GM23248 (cell line): Measurements from ENCODE around the gene SIDT1. TPM values are rescaled to one million over a fixed set of nuclear protein-coding genes. Genes with fewer than 3 reads are reported as not detected.

Source experiments
- DNase-seq: peaks from one replicate; pipeline ENCODE4 v3.0.0-alpha.2; 2015
- H2AFZ ChIP-seq: fragments of 200-600 bp; sonication (generic); 2 replicates; pipeline ENCODE4 v1.6.1; 2016; ENCODE audit warnings: antibody characterized with exemption
- H3F3A ChIP-seq: fragments of 200-600 bp; sonication (generic); 2 replicates; pipeline ENCODE4 v1.6.1; 2016; ENCODE audit warnings: mild to moderate bottlenecking, antibody characterized with exemption, mixed run types; ENCODE audit not compliant: insufficient read depth
- H3K27ac ChIP-seq: fragments of 200-600 bp; sonication (generic); 2 replicates; pipeline ENCODE4 v1.5.1; 2016; ENCODE audit warnings: mild to moderate bottlenecking
- H3K27me3 ChIP-seq: fragments of 200-600 bp; sonication (generic); replicated peaks from 2 replicates; pipeline ENCODE4 v1.6.1; 2016; ENCODE audit warnings: mild to moderate bottlenecking; ENCODE audit not compliant: insufficient read depth
- H3K36me3 ChIP-seq: fragments of 200-600 bp; sonication (generic); 2 replicates; pipeline ENCODE4 v1.6.1; 2016; ENCODE audit warnings: low read depth, mild to moderate bottlenecking
- H3K4me1 ChIP-seq: fragments of 200-600 bp; sonication (generic); 2 replicates; pipeline ENCODE4 v1.6.1; 2016; ENCODE audit warnings: mild to moderate bottlenecking; ENCODE audit not compliant: insufficient read depth
- H3K4me2 ChIP-seq: fragments of 200-600 bp; sonication (generic); one replicate; pipeline ENCODE4 v1.6.1; 2016; ENCODE audit warnings: mild to moderate bottlenecking; ENCODE audit not compliant: unreplicated experiment
- H3K4me3 ChIP-seq: fragments of 200-600 bp; sonication (generic); 2 replicates; pipeline ENCODE4 v1.5.1; 2016; ENCODE audit warnings: mild to moderate bottlenecking
- H3K79me2 ChIP-seq: fragments of 200-600 bp; sonication (generic); 2 replicates; pipeline ENCODE4 v1.6.1; 2016; ENCODE audit warnings: mild to moderate bottlenecking; ENCODE audit not compliant: insufficient read depth
- H3K9ac ChIP-seq: fragments of 200-600 bp; sonication (generic); 2 replicates; pipeline ENCODE4 v1.6.1; 2016; ENCODE audit warnings: mild to moderate bottlenecking
- H3K9me2 ChIP-seq: fragments of 200-600 bp; sonication (generic); 2 replicates; pipeline ENCODE4 v1.6.1; 2016; ENCODE audit warnings: mixed run types, mild to moderate bottlenecking, moderate library complexity; ENCODE audit not compliant: insufficient read depth
- H3K9me3 ChIP-seq: fragments of 200-600 bp; sonication (generic); one replicate; pipeline ENCODE4 v1.6.1; 2017; ENCODE audit warnings: low read depth
- H4K20me1 ChIP-seq: fragments of 200-600 bp; sonication (generic); 2 replicates; pipeline ENCODE4 v1.6.0; 2016; ENCODE audit not compliant: insufficient read depth
- EZH2 ChIP-seq: fragments of 200-600 bp; sonication (generic); IDR thresholded peaks from 2 replicates; pipeline ENCODE4 v1.6.1; 2018; ENCODE audit warnings: antibody characterized with exemption, mild to moderate bottlenecking; ENCODE audit not compliant: insufficient read depth, poor library complexity, severe bottlenecking
- EZH2phosphoT487 ChIP-seq: fragments of 200-600 bp; sonication (generic); IDR thresholded peaks from 2 replicates; pipeline ENCODE4 v1.6.1; 2018; ENCODE audit warnings: antibody characterized with exemption, moderate library complexity, mild to moderate bottlenecking, low read depth; ENCODE audit not compliant: insufficient read depth
- WGBS, 2 experiments: methylation state at CpG; one replicate each; pipeline ENCODE4 v1.1.6; 2015 to 2017; ENCODE audit warnings: low lambda C conversion rate in 2 of 2, low coverage in 1 of 2; ENCODE audit errors: missing lambda C conversion rate in 2 of 2; 5-methylcytosine and 5-hydroxymethylcytosine counted together
- in situ Hi-C: fragments of 300-500 bp; cut with MboI; formaldehyde crosslinking; loops from 2 replicates; pipeline ENCODE4 v1.15.0; 2020
- polyA plus RNA-seq: library from polyadenylated mRNA; unstranded; fragments of >200 nt; fragmentation: Nextera tagmentation; extraction: Ambion mirVana; gene quantifications from 2 replicates; pipeline ENCODE4 v1.2.1, GENCODE V29; 2016
- total RNA-seq: library from RNA; depleted of rRNA; stranded (reverse); fragments of >200 nt; shearing (Covaris generic); gene quantifications from 2 replicates; pipeline ENCODE4 v1.2.3, GENCODE V29; 2014

The SIDT1 gene
- total and polyA plus RNA-seq, 2 experiments from 2014 or later: not detected

GRCh38 chr3:113623811-113624210 lies 91.5 kb downstream of the SIDT1 start:
- Histone ChIP-seq H3K27ac (no peak overlapping the region), H3K79me2 (no peaks in the 10 kb centered on the region), H3F3A (no peaks in the 10 kb centered on the region), H3K4me1 (no peaks in the 10 kb centered on the region), H2AFZ (no peak overlapping the region), H3K4me2 (no peak overlapping the region), H3K4me3 (no peak overlapping the region), H3K9ac (no peak overlapping the region), H3K36me3 (no peaks in the 10 kb centered on the region), H3K27me3 (0 out of 2 replicates have a peak, but pooled peaks cover 5% of the 10 kb centered on the region), H4K20me1 (no peaks in the 10 kb centered on the region), H3K9me2 (no peaks in the 10 kb centered on the region), H3K9me3 (no peaks in the 10 kb centered on the region)
- in situ Hi-C loops: loop anchor here (25.0 kb wide), 1 partner anchor 587 kb away; no protein-coding TSS in a partner anchor
- TF ChIP-seq EZH2phosphoT487 (no peak), EZH2 (no peak)
- whole genome bisulfite sequencing, 2 experiments: 89 to 93% methylated on average over 7 of the region's 7 CpGs
- DNase-seq: no peak

GRCh38 chr3:113625834-113626233 lies 93.5 kb downstream of the SIDT1 start:
- Histone ChIP-seq H3K27ac (no peak overlapping the region), H3K9me3 (no peaks in the 10 kb centered on the region), H3K4me2 (no peak overlapping the region), H3K4me1 (no peaks in the 10 kb centered on the region), H3K27me3 (peaks cover 10% of the 10 kb centered on the region), H3K9ac (no peak overlapping the region), H3F3A (no peaks in the 10 kb centered on the region), H3K36me3 (no peaks in the 10 kb centered on the region), H3K4me3 (no peak overlapping the region), H3K9me2 (no peaks in the 10 kb centered on the region), H2AFZ (0 out of 2 replicates have a peak overlapping the region, but pooled peaks have one; percentile 40), H4K20me1 (no peaks in the 10 kb centered on the region), H3K79me2 (no peaks in the 10 kb centered on the region)
- TF ChIP-seq EZH2phosphoT487 (no peak), EZH2 (no peak)
- 75 to 78% methylated on average over 12 of the region's 12 CpGs for WGBS, 2 experiments
- DNase-seq: no peak
- in situ Hi-C loops: no loop called here

GRCh38 chr3:113626503-113627371 lies 94.4 kb downstream of the SIDT1 start:
- H3K9me3 ChIP-seq: no peaks in the 10 kb centered on the region
- peak; percentile 72 for DNase-seq
- in situ Hi-C loops: no loop called here
- WGBS, 2 experiments: 21 to 24% methylated on average over 10 of the region's 10 CpGs
- H3K4me1 ChIP-seq: no peaks in the 10 kb centered on the region
- H3K36me3 ChIP-seq: no peaks in the 10 kb centered on the region
- no peak for TF ChIP-seq EZH2
- TF ChIP-seq EZH2phosphoT487: no peak
- no peaks in the 10 kb centered on the region for H3K79me2 ChIP-seq
- H3K27me3 ChIP-seq: peaks cover 10% of the 10 kb centered on the region
- peak overlapping the region; percentile 46; the same call in 1 of the 2 replicates for H3K4me3 ChIP-seq
- H3K9ac ChIP-seq: no peak overlapping the region
- H2AFZ ChIP-seq: peak overlapping the region; percentile 40
- H3F3A ChIP-seq: no peaks in the 10 kb centered on the region
- H3K27ac ChIP-seq: no peak overlapping the region
- no peaks in the 10 kb centered on the region for H4K20me1 ChIP-seq
- peak overlapping the region; percentile 75 for H3K4me2 ChIP-seq
- H3K9me2 ChIP-seq: no peaks in the 10 kb centered on the region

- no peak overlapping the region for H3K9ac ChIP-seq
- no peaks in the 10 kb centered on the region for H3K36me3 ChIP-seq
- H3K27me3 ChIP-seq: peaks cover 10% of the 10 kb centered on the region
- H3K4me1 ChIP-seq: no peaks in the 10 kb centered on the region
- H3K9me3 ChIP-seq: no peaks in the 10 kb centered on the region
- H3K27ac ChIP-seq: no peak overlapping the region
- 69 to 83% methylated on average over 2 of the region's 2 CpGs for WGBS, 2 experiments
- no peaks in the 10 kb centered on the region for H3K9me2 ChIP-seq
- DNase-seq: no peak
- H3F3A ChIP-seq: no peaks in the 10 kb centered on the region
- no peak overlapping the region for H2AFZ ChIP-seq
- in situ Hi-C loops: no loop called here
- H3K4me2 ChIP-seq: no peak overlapping the region
- H3K79me2 ChIP-seq: no peaks in the 10 kb centered on the region
- TF ChIP-seq EZH2: no peak
- no peak for TF ChIP-seq EZH2phosphoT487
- no peak overlapping the region for H3K4me3 ChIP-seq
- H4K20me1 ChIP-seq: no peaks in the 10 kb centered on the region
Measured at GRCh38 chr3:113628316-113628715, 96.0 kb downstream of the SIDT1 start.
